Measurements from ENCODE around the gene AHI1.

Gene AHI1

GRCh38 chr6:135334169-135334568 lies 163.4 kb downstream of the AHI1 start:
- no peak for TF ChIP-seq CTCF (IDR thresholded peaks at IDR 0.05; ENCODE audit: control insufficient read depth, insufficient read depth, low read depth, low read length, missing control alignments)
- DNase-seq (ENCODE audit: low read depth): no peak
- H3K4me3 ChIP-seq (ENCODE audit: control insufficient read depth, low read depth, low read length): no peak overlapping the region

- H3K4me3 ChIP-seq (ENCODE audit: control insufficient read depth, low read depth, low read length): no peak overlapping the region
- TF ChIP-seq CTCF (IDR thresholded peaks at IDR 0.05; ENCODE audit: control insufficient read depth, insufficient read depth, low read depth, low read length, missing control alignments): no peak
- DNase-seq (ENCODE audit: low read depth): no peak
Measured at GRCh38 chr6:135331002-135331401, 166.5 kb downstream of the AHI1 start.

- DNase-seq (ENCODE audit: low read depth): no peak
- no peak overlapping the region for H3K4me3 ChIP-seq (ENCODE audit: control insufficient read depth, low read depth, low read length)
- TF ChIP-seq CTCF (IDR thresholded peaks at IDR 0.05; ENCODE audit: control insufficient read depth, insufficient read depth, low read depth, low read length, missing control alignments): no peak
Measured at GRCh38 chr6:135329851-135330803, 167.4 kb downstream of the AHI1 start.

- no peak for TF ChIP-seq CTCF (IDR thresholded peaks at IDR 0.05; ENCODE audit: control insufficient read depth, insufficient read depth, low read depth, low read length, missing control alignments)
- no peak overlapping the region for H3K4me3 ChIP-seq (ENCODE audit: control insufficient read depth, low read depth, low read length)
- DNase-seq (ENCODE audit: low read depth): no peak
Measured at GRCh38 chr6:135328136-135328535, 169.4 kb downstream of the AHI1 start.

GRCh38 chr6:135325624-135326424 lies 171.7 kb downstream of the AHI1 start:
- no peak overlapping the region for H3K4me3 ChIP-seq (ENCODE audit: control insufficient read depth, low read depth, low read length)
- DNase-seq (ENCODE audit: low read depth): no peak
- TF ChIP-seq CTCF (IDR thresholded peaks at IDR 0.05; ENCODE audit: control insufficient read depth, insufficient read depth, low read depth, low read length, missing control alignments): no peak

- H3K4me3 ChIP-seq (ENCODE audit: control insufficient read depth, low read depth, low read length): no peak overlapping the region
- no peak for DNase-seq (ENCODE audit: low read depth)
- no peak for TF ChIP-seq CTCF (IDR thresholded peaks at IDR 0.05; ENCODE audit: control insufficient read depth, insufficient read depth, low read depth, low read length, missing control alignments)
Measured at GRCh38 chr6:135324531-135324930, 173.0 kb downstream of the AHI1 start.
